GM18909 (cell line): ENCODE results near the gene TMPRSS9.

Source experiments
- ATAC-seq: cut with Tn5 transposase; IDR thresholded peaks from one replicate; pipeline ENCODE4 v1.9.1; 2021; ENCODE audit warnings: mild to moderate bottlenecking; ENCODE audit not compliant: unreplicated experiment, poor library complexity

The TMPRSS9 gene

DNA sequence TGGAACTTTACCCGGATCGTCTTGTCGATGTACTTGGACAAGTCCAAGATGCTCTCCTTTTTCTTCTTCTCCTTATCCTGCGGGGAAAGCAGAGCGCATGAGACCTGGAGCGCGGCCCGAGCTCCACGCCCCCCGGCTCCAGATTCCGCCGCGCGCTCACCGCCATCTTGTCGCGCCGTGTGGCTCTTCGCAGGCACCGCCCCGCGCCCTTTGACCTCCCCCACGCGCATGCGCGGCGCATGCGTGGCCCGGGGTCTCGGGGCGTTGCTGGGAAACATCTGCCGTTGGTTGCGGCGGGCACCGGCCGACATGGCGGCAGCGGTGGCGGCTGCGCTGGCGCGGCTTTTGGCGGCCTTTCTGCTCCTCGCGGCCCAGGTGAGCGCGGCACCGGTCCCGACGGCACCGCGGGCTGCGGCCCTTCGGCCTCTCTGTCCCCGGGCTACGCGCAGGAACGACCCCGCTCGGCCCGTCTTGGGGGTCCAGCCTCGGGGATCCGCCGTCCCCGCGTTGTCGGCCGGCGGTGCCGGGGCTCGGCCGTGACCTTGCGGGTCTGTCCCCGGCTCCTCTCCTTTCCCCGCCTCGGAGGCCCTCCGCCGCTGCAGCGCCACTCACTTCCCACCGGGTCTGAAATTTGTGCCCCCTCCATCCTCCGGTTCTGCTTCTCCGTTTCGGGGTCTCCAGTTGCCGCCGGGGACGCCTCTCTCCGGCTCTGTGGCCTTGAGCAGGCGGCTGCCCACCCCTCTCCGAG, 31.5 kb upstream of the TMPRSS9 start, which contains the start of the genes LSM7 and SPPL2B:
LSM7 (minus strand) TSS at position 186 of the 748 bp plus-strand sequence; CDS start at position 166, 20 bp downstream.
SPPL2B (plus strand) TSS at position 284 of the 748 bp plus-strand sequence; CDS start at position 310, 26 bp downstream.
- peak; percentile 55 for ATAC-seq

DNA sequence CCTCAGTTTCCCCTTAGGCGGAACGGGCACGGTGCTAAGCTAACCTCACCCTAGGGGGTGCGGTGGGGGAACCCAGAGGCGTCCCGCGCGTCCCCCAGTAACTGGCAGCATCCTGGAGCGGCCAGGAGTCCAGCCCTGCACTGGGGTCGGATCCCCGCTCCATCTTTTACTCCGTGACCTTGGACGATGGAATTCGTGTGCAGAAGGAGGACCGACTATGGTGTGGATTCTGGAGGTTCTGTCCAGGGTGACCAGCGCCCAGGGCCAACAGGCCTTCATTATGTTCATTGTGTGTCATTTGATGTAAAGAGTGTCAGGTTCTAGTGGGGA, 31.0 kb upstream of the TMPRSS9 start:
- ATAC-seq, result no peak

DNA sequence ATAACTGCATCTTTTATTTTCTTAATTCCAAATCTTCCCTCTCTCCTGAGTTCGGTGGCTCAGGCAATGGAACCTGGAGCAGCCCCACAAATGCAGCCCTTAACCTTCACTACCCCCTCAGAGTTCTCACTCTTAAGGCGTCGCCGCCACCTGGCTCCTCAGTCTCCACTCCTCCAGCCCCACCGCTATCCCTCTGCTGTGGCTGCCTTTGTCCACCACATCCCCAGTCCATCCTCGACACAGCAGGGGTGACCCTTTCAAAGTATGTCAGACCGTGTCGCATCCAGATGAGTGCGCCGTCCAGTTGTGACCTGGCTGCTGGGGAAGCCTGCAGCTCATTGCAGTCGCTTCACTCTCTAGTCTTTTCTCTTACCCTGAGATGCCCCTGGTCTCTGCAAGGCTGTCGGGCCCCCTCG, 30.6 kb upstream of the TMPRSS9 start:
- no peak for ATAC-seq

DNA sequence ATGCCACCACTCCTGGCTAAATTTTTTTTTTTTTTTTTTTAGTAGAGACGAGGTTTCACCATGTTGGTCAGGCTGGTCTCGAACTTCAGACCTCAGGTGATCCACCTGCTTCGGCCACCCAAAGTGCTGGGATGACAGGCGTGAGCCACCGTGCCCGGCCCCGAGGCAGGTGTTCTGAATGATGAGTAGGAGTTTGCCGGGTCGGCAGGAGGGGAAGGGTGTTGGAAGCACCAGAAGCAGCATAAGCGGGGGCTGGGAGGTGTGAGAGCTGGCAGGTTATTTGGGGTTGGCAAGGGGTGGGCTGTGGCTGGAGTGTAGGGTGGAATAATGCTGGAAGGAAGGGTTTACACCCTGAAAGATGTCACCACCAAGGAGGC, 29.8 kb upstream of the TMPRSS9 start:
- no peak for ATAC-seq

DNA sequence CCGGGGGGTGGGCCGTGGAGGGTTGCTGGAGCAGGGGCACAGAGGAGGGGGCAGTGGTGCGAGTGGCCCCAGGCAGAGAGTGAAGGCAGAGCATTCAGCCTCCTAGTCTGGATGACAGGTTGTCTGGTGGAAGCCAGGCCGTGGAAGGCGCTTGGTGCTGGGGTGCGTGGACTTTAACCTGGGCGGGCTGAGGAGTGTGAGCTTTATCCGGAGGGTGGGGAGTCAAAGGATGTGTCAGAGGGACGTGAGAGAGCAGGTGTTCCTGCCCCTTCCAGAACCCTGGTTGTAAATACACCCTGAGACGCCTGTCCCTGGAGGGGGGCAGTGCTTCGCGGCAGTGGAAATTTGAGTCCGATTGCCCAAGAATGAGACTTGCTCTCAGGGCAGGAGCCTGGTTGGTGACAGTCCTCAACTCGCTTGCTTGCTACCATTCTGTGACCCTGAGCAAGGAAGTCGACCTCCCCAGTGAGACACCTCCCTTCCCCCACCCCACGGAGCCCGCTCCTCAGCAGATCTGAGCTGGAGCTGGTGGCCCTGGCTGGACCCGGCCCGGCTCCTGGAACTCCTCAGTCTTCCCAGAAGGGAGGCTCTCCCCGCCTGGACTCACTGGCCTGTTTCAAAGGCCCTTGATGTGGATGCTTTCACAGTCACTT, 29.3 kb upstream of the TMPRSS9 start:
- ATAC-seq, result no peak

DNA sequence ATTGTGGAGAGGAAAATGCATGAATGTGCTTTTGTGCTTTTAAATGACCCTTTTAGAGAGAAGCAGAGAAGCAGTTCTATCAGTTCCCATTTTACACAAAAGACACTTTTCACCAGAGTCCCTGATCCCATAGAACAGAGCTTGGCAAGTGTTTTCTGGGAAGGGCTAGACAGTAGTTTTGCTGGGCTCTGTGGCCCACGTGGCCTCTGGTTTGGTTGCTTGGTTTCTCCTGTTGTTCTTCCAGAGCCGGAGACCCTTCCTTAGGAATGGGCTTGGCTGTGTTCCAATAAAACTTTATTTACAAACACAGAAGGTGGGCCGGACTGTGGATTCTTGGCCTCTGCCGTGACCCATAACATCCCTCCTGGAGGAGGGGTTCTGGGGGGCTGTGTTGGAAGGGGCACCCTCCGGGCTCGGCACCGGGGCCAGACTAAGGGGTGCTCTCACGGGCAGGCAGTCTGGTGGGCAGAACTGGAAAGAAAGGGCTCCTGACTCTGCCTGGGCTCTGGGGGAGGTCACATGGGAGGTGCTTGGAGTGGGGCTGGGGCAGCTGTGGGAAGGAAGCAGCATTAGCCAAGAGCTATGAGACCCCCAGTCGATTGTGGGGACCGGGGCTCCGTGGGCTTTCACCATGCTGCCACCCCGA, 28.3 kb upstream of the TMPRSS9 start:
- no peak for ATAC-seq

DNA sequence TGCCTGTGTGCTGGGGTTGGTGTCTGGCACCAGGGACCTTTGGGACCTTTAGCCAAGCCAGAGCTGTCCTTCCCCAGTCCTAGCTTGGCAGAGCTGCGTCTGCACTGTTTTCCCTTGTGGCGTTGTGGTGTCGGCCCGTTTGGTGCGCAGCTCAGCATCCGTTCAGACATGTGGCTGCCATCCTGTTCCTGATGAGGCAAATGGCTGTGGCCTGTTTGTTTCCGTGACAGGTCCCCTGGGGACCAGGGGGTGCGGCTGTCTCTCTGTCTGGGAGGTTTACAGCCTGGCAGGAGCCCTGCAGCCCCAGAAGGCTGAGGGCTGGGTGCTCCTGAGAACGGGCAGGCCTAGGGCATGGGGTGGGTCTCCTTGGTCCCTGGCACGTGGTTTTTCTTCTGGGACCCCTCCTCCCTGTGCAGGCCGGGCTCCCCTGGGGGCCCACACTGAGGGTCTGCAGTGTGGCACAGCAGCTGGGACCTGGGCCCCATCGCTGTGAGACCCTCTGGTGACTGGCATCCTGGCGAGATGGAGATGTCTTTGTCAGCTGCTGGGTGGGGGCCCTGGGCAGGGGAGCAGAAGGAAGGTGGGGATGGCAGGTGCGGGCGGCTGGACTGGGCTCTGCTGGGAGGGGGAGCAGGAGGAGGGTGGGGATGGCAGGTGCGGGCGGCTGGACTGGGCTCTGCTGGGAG, 27.6 kb upstream of the TMPRSS9 start:
- no peak for ATAC-seq

DNA sequence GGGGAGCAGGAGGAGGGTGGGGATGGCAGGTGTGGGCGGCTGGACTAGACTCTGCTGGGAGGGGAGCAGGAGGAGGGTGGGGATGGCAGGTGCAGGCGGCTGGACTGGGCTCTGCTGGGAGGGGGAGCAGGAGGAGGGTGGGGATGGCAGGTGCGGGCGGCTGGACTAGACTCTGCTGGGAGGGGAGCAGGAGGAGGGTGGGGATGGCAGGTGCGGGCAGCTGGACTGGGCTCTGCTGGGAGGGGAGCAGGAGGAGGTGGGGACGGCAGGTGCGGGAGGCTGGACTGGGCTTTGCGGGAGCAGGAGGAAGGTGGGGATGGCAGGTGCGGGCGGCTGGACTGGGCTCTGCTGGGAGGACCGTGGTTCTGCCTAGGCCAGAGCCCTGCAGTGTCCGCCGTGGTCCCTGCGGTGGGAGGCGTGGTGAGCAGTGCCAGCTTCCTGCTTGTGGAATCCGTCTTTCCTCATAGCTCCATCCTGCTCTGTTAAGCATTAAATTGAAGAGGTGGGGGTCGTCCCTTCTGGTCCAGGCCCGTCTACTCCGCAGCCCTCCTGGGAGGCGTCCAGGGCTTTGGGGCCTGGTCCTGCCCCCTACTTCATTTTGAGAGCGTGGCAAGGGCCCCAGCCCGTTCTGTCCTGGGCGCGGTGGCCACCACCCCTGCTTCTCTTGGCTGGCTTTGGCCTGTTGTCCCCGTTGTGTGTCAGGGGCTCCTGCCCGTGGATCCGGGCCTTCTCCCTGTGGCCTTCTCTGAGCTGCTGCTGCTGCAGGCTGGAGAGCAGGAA, 26.8 kb upstream of the TMPRSS9 start:
- ATAC-seq, result no peak

DNA sequence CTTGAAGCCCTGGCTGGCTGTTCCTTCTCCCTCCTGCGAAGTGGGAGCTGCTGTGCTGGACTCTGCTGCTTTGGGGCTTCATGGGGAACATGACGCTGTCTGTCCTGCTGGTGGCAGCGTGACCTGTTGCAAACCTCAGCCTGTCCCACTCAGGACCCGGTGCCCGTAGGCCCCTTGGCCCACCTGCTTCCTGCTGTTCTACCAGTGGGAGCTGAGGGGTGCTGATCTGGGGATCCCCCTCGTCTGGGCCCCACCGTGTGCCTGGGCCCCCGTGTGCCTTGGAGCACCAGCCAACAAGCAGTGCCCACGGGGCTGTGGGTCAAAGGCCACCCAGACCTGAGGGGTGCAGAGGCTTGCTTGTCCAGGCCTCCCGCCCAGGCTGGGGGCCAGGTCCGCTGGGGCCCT, 26.3 kb upstream of the TMPRSS9 start:
- ATAC-seq, result no peak

DNA sequence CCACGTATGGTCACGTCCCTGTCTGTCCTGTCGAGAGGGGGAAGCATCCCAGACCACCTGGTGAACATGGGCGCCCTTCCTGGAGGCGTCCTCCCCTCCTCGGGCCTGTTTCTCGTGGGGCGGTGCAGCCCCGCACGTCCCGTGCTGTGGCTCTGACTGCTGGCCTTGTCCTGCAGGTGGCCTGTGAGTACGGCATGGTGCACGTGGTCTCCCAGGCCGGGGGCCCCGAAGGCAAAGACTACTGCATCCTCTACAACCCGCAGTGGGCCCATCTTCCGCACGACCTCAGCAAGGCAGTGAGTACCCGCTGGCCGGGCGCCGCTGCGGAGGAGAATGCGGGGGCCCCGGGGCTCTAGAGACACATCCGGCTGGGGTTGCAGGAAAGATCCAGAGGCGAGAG, 25.6 kb upstream of the TMPRSS9 start:
- no peak for ATAC-seq

DNA sequence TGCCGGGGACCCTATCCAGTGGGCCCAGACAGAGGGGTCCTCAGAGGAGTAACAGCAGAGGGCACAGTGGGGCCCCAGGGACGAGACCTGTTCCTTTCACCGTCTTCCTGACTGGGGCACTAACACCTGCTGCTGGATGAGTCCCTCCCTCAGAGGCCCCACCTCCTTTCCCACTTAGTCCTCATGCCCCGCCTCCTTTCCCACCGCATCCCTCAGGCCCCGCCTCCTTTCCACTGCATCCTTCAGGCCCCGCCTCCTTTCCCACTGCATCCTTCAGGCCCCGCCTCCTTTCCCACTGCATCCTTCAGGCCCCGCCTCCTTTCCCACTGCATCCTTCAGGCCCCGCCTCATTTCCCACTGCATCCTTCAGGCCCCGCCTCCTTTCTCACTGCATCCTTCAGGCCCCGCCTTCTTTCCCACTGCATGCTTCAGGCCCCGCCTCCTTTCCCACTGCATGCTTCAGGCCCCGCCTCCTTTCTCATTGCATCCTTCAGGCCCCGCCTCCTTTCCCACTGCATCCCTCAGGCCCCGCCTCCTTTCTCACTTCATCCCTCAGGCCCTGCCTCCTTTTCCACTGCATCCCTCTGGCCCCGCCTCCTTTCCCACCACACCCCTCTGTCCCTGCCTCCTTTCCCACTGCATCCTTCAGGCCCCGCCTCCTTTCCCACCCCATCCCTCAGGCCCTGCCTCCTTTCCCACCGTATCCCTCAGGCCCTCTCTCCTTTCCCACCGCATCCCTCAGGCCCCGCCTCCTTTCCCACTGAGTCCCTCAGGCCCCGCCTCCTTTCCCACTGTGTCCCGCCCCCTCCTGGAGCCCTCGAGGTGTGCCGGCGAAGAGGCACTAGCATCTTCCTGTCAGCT, 24.8 kb upstream of the TMPRSS9 start:
- ATAC-seq, result no peak

DNA sequence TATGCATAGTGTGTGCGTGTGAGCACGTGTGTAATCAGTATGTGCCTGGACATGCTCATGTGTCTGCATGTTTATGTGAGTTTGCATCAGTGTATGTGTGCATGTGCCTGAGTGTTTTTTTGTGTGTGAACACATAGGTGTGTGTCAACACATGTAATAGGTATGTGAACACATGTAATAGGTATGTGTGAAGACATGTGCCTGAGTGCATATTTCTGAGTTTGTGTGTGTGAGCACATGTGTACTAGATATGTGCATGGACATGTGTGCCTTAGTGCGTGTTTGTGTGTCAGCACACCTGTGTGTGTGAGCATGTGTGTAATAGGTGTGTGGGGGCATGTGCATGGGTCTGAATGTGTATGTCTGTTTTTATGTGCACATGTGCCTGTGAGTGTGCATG, 24.2 kb upstream of the TMPRSS9 start:
- ATAC-seq, result no peak

DNA sequence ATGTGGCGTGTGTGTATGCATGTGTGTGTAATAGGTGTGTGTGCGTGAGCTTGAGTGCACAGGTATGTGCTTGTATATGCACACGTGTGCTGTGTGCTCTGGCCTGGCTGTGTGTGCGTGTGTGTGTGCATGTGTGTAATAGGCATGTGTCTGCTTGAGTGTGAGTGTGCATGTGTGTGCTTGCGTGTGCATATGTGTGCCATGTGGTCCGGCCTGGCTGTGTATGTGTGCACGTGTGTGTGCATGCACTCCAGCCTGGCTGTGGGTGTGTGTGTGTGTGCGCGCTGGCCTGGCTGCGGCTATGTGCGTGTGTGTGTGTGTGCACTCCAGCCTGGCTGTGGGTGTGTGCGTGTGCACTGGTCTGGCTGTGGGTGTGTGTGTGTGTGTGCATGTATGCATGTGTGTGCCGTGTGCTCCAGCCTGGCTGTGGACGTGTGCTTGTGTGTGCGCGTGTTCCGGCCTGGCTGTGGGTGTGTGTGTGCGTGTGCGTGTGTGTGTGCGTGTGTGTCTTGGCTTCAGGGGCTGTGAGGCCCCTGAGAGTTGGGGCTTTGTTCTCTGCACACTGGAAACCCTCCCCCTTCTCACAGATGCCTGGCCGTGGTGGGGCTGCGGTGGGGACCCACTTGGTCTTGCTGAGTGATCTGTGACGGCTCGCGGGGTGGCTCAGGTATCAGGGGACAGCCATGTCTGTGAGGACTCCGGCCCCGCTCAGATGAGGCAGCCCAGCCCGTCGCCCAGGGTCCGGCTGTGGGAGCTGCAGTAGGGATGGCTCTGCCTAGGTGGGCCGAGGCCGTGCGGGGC, 23.3 kb upstream of the TMPRSS9 start:
- ATAC-seq, result no peak

DNA sequence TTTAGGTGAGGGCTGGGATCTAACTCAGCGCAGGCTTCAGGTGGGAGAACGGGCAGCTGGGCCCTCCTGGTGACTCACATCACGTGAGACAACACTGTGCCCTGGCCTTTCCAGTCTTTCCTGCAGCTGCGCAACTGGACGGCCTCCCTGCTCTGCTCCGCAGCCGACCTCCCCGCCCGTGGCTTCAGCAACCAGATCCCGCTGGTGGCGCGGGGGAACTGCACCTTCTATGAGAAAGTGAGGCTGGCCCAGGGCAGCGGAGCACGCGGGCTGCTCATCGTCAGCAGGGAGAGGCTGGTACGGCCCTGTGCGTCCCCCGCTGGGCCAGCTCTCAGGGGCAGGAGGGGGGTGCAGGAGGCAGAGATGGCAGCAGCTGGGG, 22.7 kb upstream of the TMPRSS9 start:
- no peak for ATAC-seq

DNA sequence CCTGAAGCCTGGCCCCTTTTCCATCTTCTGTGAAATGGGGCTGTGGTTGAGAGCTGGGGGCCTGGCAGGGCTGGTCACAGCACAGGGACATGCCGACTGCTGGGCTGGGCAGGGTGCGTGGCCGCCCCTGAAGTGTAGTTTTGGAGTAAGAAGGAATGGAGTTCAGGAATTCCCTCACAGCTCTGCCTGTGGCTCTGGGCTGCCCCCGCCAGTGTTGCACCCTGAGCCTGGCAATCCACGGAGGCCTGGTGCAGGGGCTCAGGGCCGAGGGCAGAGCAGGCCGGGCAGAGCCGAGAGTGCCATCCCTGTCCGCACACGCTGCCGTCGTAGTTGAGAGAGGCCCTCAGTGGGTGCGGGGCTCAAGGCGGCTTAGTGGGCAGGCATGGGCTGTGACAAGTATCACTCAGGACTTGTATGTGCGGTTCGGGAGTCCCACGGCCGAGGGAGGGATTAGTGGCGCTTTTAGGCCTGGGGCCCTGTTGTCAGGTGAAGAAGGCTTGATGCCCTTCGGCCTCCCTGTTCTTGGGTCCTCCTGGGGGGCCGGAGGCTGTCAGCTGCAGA, 21.9 kb upstream of the TMPRSS9 start:
- no peak for ATAC-seq

DNA sequence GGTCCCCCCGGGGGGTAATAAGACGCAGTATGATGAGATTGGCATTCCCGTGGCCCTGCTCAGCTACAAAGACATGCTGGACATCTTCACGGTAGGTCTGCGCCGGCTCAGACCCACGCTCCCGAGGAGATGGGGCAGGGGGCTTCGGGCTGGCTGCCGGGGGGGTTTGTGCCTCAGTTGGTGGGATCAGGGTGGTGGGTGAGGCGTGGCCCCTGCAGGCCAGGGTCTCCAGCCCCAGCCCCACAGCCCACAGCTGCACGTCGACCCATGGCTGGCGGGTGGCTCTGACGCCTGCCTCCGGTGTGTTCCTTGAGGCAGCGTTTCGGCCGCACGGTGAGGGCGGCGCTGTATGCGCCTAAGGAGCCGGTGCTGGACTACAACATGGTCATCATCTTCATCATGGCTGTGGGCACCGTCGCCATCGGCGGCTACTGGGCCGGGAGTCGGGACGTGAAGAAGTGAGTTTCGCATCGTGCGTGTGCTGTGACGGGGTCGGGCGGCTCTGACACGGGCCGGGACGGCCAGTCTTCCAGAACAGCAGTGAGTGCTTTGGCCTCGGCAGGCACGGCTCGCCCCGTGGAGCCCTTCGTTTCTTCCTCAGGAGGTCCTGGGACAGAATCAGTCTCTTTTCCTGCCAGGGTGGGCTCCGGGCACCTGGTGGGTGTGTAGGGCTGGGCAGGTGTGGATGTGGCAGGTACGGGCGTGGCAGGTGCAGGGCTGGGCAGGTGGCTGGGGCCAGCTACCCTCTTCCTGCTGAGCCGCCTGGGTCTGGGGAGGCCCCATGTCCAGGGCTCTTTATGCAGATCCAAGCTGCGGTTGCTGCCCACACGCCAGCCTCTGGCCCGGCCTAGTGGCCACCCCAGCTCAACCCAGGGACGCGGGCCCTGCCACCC, 21.1 kb upstream of the TMPRSS9 start:
- ATAC-seq, result no peak

DNA sequence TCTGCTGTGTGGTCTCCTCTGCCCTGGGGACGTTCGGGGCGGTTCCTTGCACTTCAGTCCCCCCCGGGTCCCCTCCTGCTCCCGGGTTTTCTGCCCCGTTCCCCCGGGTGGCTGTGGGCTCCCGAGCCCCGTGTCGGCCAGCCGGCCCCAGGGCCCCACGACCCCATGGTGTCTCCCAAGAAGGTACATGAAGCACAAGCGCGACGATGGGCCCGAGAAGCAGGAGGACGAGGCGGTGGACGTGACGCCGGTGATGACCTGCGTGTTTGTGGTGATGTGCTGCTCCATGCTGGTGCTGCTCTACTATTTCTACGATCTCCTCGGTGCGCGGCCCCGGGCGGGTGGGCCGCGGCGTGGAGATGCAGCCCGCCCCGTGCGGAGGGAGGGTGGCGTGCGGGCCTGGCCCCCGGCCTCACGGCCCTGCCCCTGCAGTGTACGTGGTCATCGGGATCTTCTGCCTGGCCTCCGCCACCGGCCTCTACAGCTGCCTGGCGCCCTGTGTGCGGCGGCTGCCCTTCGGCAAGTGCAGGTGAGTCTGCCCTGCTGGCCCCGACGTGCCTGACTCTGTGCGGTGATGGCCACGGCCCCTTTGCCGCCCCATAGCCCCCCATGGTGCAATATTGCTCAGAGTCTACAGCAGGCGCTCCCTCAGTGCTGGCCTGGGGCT, 20.3 kb upstream of the TMPRSS9 start:
- ATAC-seq, result no peak
